GM23338 (cell line): Measurements from ENCODE around the gene TM9SF4. TPM values are rescaled to one million over a fixed set of nuclear protein-coding genes. Genes with fewer than 3 reads are reported as not detected.

ENCODE experiments used
- ATAC-seq: fragments of 200-7000 bp; cut with Tn5 transposase; 3 replicates; pipeline ENCODE4 v1.9.1; 2020
- DNase-seq: peaks from one replicate; pipeline ENCODE4 v3.0.0-alpha.2; 2015; ENCODE audit warnings: low spot score
- H2AFZ ChIP-seq: fragments of 200-600 bp; sonication (generic); 2 replicates; pipeline ENCODE4 v1.8.0; 2016; ENCODE audit warnings: antibody characterized with exemption, mild to moderate bottlenecking, moderate library complexity
- H3F3A ChIP-seq: fragments of 200-600 bp; sonication (generic); replicated peaks from 2 replicates; pipeline ENCODE4 v1.8.0; 2017; ENCODE audit warnings: antibody characterized with exemption, mixed run types, low read depth
- H3K27ac ChIP-seq: fragments of 200-600 bp; sonication (generic); 2 replicates; pipeline ENCODE4 v1.6.1; 2016; ENCODE audit warnings: low read depth
- H3K27me3 ChIP-seq: fragments of 200-600 bp; sonication (generic); 2 replicates; pipeline ENCODE4 v1.8.0; 2016; ENCODE audit warnings: mild to moderate bottlenecking, mixed run types, moderate library complexity; ENCODE audit not compliant: insufficient read depth
- H3K36me3 ChIP-seq: fragments of 200-600 bp; sonication (generic); 2 replicates; pipeline ENCODE4 v1.8.0; 2016; ENCODE audit warnings: mild to moderate bottlenecking; ENCODE audit not compliant: insufficient read depth
- H3K4me1 ChIP-seq: fragments of 200-600 bp; sonication (generic); 2 replicates; pipeline ENCODE4 v1.8.0; 2016; ENCODE audit warnings: mild to moderate bottlenecking, moderate library complexity; ENCODE audit not compliant: insufficient read depth
- H3K4me2 ChIP-seq: fragments of 200-600 bp; sonication (generic); 2 replicates; pipeline ENCODE4 v1.7.1; 2017; ENCODE audit warnings: mixed run types
- H3K4me3 ChIP-seq: fragments of 200-600 bp; sonication (generic); 2 replicates; pipeline ENCODE4 v1.6.1; 2016; ENCODE audit warnings: mixed run types
- H3K79me2 ChIP-seq: fragments of 200-600 bp; sonication (generic); replicated peaks from 2 replicates; pipeline ENCODE4 v1.8.0; 2017; ENCODE audit warnings: mild to moderate bottlenecking; ENCODE audit not compliant: insufficient read depth
- H3K9me2 ChIP-seq: fragments of 200-600 bp; sonication (generic); 2 replicates; pipeline ENCODE4 v1.8.0; 2017; ENCODE audit not compliant: insufficient read depth
- H4K20me1 ChIP-seq: fragments of 200-600 bp; sonication (generic); replicated peaks from 2 replicates; pipeline ENCODE4 v1.8.0; 2017; ENCODE audit warnings: mild to moderate bottlenecking; ENCODE audit not compliant: insufficient read depth
- H3K27ac Mint-ChIP-seq: 2 replicates; pipeline ENCODE4 v1.8.0; 2020; ENCODE audit warnings: inconsistent platforms, mild to moderate bottlenecking, moderate library complexity, mixed read lengths
- H3K27me3 Mint-ChIP-seq: 3 replicates; pipeline ENCODE4 v1.8.0; 2022; ENCODE audit warnings: low read depth, mild to moderate bottlenecking, moderate library complexity, mixed read lengths, inconsistent platforms; ENCODE audit not compliant: insufficient read depth, poor library complexity
- H3K36me3 Mint-ChIP-seq: 3 replicates; pipeline ENCODE4 v1.8.0; 2021; ENCODE audit warnings: low read depth, mild to moderate bottlenecking, inconsistent platforms, moderate library complexity, mixed read lengths
- H3K4me1 Mint-ChIP-seq: 3 replicates; pipeline ENCODE4 v1.8.0; 2020; ENCODE audit warnings: mild to moderate bottlenecking, inconsistent platforms, mixed read lengths
- H3K4me3 Mint-ChIP-seq: 3 replicates; pipeline ENCODE4 v1.8.0; 2021; ENCODE audit warnings: moderate library complexity, mild to moderate bottlenecking, inconsistent platforms, mixed read lengths
- H3K9me3 Mint-ChIP-seq: 3 replicates; pipeline ENCODE4 v1.8.0; 2020; ENCODE audit warnings: moderate library complexity, mild to moderate bottlenecking, inconsistent platforms, mixed read lengths
- CREB1 ChIP-seq: fragments of 250-450 bp; sonication (Bioruptor Pico); IDR thresholded peaks from 2 replicates; pipeline ENCODE4 v1.5.0; 2020; ENCODE audit warnings: low read depth, mild to moderate bottlenecking, moderate library complexity
- CTCF ChIP-seq, 2 experiments: fragments of 200-600 bp in 1 of 2; sonication (generic) in 1 of 2; conservative IDR thresholded peaks; 2 replicates each; pipeline versions ENCODE4 v1.5.1 to v1.6.1; 2016 to 2017; ENCODE audit warnings: antibody characterized with exemption in 2 of 2, low read depth in 2 of 2, mild to moderate bottlenecking in 2 of 2, moderate library complexity in 1 of 2
- ETS1 ChIP-seq: IDR thresholded peaks from 2 replicates; pipeline ENCODE4 v1.6.1; 2016; ENCODE audit warnings: antibody characterized with exemption
- EZH2 ChIP-seq: fragments of 200-600 bp; sonication (generic); IDR thresholded peaks from one replicate; pipeline ENCODE4 v1.8.0; 2017; ENCODE audit warnings: antibody characterized with exemption, mild to moderate bottlenecking, low read depth; ENCODE audit not compliant: unreplicated experiment
- EZH2phosphoT487 ChIP-seq: fragments of 200-600 bp; sonication (generic); IDR thresholded peaks from one replicate; pipeline ENCODE4 v1.8.1; 2018; ENCODE audit warnings: antibody characterized with exemption; ENCODE audit not compliant: unreplicated experiment
- JUNB ChIP-seq: IDR thresholded peaks from one replicate; pipeline ENCODE4 v1.6.1; 2016; ENCODE audit warnings: antibody characterized with exemption; ENCODE audit not compliant: unreplicated experiment
- NANOG ChIP-seq: IDR thresholded peaks from 2 replicates; pipeline ENCODE4 v1.6.1; 2016; ENCODE audit warnings: antibody characterized with exemption, borderline replicate concordance
- POLR2AphosphoS5 ChIP-seq: IDR thresholded peaks from 2 replicates; pipeline ENCODE4 v1.6.1; 2016; ENCODE audit warnings: antibody characterized with exemption, low read depth
- REST ChIP-seq: IDR thresholded peaks from one replicate; pipeline ENCODE4 v1.6.1; 2018; ENCODE audit warnings: antibody characterized with exemption; ENCODE audit not compliant: unreplicated experiment
- STAT1 ChIP-seq: IDR thresholded peaks from one replicate; pipeline ENCODE4 v1.6.1; 2016; ENCODE audit warnings: antibody characterized with exemption; ENCODE audit not compliant: unreplicated experiment
- ZNF114 ChIP-seq: fragments of 250-450 bp; sonication (Bioruptor Pico); IDR thresholded peaks from 2 replicates; pipeline ENCODE4 v1.5.0; 2020; ENCODE audit warnings: mild to moderate bottlenecking, moderate library complexity
- ZNF331 ChIP-seq: fragments of 250-450 bp; sonication (Bioruptor Pico); IDR thresholded peaks from 2 replicates; pipeline ENCODE4 v1.5.0; 2020; ENCODE audit warnings: low read depth, mild to moderate bottlenecking, moderate library complexity
- ZNF462 ChIP-seq: fragments of 250-450 bp; sonication (Bioruptor Pico); IDR thresholded peaks from 2 replicates; pipeline ENCODE4 v1.5.0; 2020; ENCODE audit warnings: mild to moderate bottlenecking, moderate library complexity
- polyA plus RNA-seq: library from polyadenylated mRNA; unstranded; fragments of >200 nt; fragmentation: Nextera tagmentation; extraction: Ambion mirVana; gene quantifications from 2 replicates; pipeline ENCODE4 v1.2.1, GENCODE V29; 2016
- total RNA-seq: library from RNA; depleted of rRNA; stranded (reverse); fragments of >200 nt; shearing (Covaris generic); gene quantifications from 2 replicates; pipeline ENCODE4 v1.2.3, GENCODE V29; 2014

TM9SF4 gene
- total and polyA plus RNA-seq, 2 experiments from 2014 or later, result 20.4 to 52.6 TPM

GRCh38 chr20:32188376-32189122, 79.0 kb downstream of the TM9SF4 start (continued):
- TF ChIP-seq ZNF114, result no peak
- no peak for TF ChIP-seq CTCF (conservative IDR thresholded peaks at IDR 0.05; ENCODE audit: low read depth in 2 of 2)
- TF ChIP-seq NANOG, result no peak
- no peak for TF ChIP-seq JUNB
- TF ChIP-seq POLR2AphosphoS5, result no peak

- Histone ChIP-seq H3K4me2 (peak overlapping the region; percentile 100), H3K79me2 (peaks cover 8% of the 10 kb centered on the region), H3K27me3 (no peaks in the 10 kb centered on the region), H3F3A (peaks cover 45% of the 10 kb centered on the region), H3K27ac (no peak overlapping the region), H4K20me1 (peaks cover 27% of the 10 kb centered on the region), H3K36me3 (no peaks in the 10 kb centered on the region), H3K4me1 (peaks cover 18% of the 10 kb centered on the region), H2AFZ (peak overlapping the region; percentile 98), H3K9me2 (no peaks in the 10 kb centered on the region), H3K4me3 (peak overlapping the region; percentile 93)
- Mint-ChIP-seq H3K36me3 (peaks cover 10% of the 10 kb centered on the region; the same call in 2 of the 3 replicates), H3K27ac (no peak overlapping the region), H3K4me3 (peak overlapping the region; percentile 77), H3K4me1 (peaks cover 19% of the 10 kb centered on the region), H3K9me3 (no peaks in the 10 kb centered on the region; the same call in 2 of the 3 replicates), H3K27me3 (peaks cover 10% of the 10 kb centered on the region)
- ATAC-seq (no peak), DNase-seq (peak; percentile 13)
- TF ChIP-seq CREB1 (CRISPR knock-in tag) (no peak), ZNF462 (CRISPR knock-in tag) (no peak), ZNF331 (no peak), EZH2 (no peak), ZNF114 (no peak), POLR2AphosphoS5 (no peak), ETS1 (no peak), EZH2phosphoT487 (no peak), STAT1 (no peak), REST (no peak)
Observed at GRCh38 chr20:32189123-32189410, 79.6 kb downstream of the TM9SF4 start.
